Endothelial cell of umbilical vein (primary cell): Measurements from ENCODE around the gene DGAT2. TPM values are rescaled to one million over a fixed set of nuclear protein-coding genes. Genes with fewer than 3 reads are reported as not detected.

ENCODE experiments used
- BruUV-seq: library from RNA; stranded (reverse); fragments of 400-500 nt; replicated peaks from 2 replicates; lab custom pipeline; 2021; lab: Mats Ljungman, UMichigan
- CTCF ChIA-PET: fragments of 300-600, 350-600 bp; sonication (Branson Sonifier 250); formaldehyde crosslinking; loops from one replicate; lab custom pipeline; 2021; ENCODE audit warnings: antibody characterized with exemption, inconsistent platforms; lab: Charles Lee
- POLR2A ChIA-PET: fragments of 300-600, 350-600 bp; sonication (Branson Sonifier 250); formaldehyde crosslinking; loops from one replicate; lab custom pipeline; 2021; ENCODE audit warnings: antibody characterized with exemption, inconsistent platforms; lab: Charles Lee
- DNase-seq: peaks from one replicate; pipeline ENCODE4 v3.0.0-alpha.2; 2011; ENCODE audit warnings: low read depth, low spot score
- FAIRE-seq: peaks from 2 replicates; lab custom pipeline; 2011; peaks lifted over from hg19 to GRCh38; lab: Jason Lieb, UNC
- H2AFZ ChIP-seq: 2 replicates; pipeline ENCODE4 v1.6.0; 2012; ENCODE audit warnings: low read depth, low read length, control low read depth, inconsistent platforms
- H3K27ac ChIP-seq: 2 replicates; pipeline ENCODE4 v1.5.1; 2011; ENCODE audit warnings: low read depth, mild to moderate bottlenecking, control low read depth, low read length, moderate library complexity; ENCODE audit not compliant: insufficient read depth
- H3K27me3 ChIP-seq, 2 experiments: 2 replicates each; pipeline versions ENCODE4 v1.6.0 to v1.6.1; 2011; ENCODE audit warnings: low read length in 2 of 2, mixed read lengths in 1 of 2; ENCODE audit not compliant: control insufficient read depth in 2 of 2, insufficient read depth in 2 of 2
- H3K36me3 ChIP-seq, 2 experiments: 2 replicates in 1 of 2; 3 replicates in 1 of 2; pipeline ENCODE4 v1.5.1; 2011; ENCODE audit warnings: low read length in 2 of 2, mild to moderate bottlenecking in 1 of 2, moderate library complexity in 1 of 2; ENCODE audit not compliant: control insufficient read depth in 2 of 2, insufficient read depth in 2 of 2; ENCODE audit errors: extremely low read depth in 1 of 2
- H3K4me1 ChIP-seq: 3 replicates; pipeline ENCODE4 v1.5.1; 2011; ENCODE audit warnings: mild to moderate bottlenecking, low read length; ENCODE audit not compliant: control insufficient read depth, insufficient read depth; ENCODE audit errors: extremely low read depth
- H3K4me2 ChIP-seq: 2 replicates; pipeline ENCODE4 v1.6.1; 2011; ENCODE audit warnings: low read length, control low read depth, mixed read lengths; ENCODE audit not compliant: insufficient read depth
- H3K4me3 ChIP-seq, 3 experiments: fragments of 200-600 bp in 1 of 3; sonication (generic), shearing (Covaris generic) in 1 of 3; replicated peaks in 1 of 3; 2 replicates each; pipeline ENCODE4 v1.5.1; 2011 to 2016; ENCODE audit warnings: control low read depth in 3 of 3, low read length in 3 of 3, mild to moderate bottlenecking in 2 of 3, inconsistent platforms in 1 of 3, low read depth in 1 of 3, moderate library complexity in 1 of 3; ENCODE audit not compliant: insufficient read depth in 1 of 3
- H3K79me2 ChIP-seq: 2 replicates; pipeline ENCODE4 v1.6.0; 2012; ENCODE audit warnings: low read length, inconsistent platforms; ENCODE audit not compliant: control insufficient read depth, insufficient read depth
- H3K9ac ChIP-seq: replicated peaks from 2 replicates; pipeline ENCODE3; 2011; ENCODE audit warnings: low read length, control low read depth; ENCODE audit not compliant: insufficient read depth; ENCODE audit errors: extremely low read depth
- H3K9me1 ChIP-seq: replicated peaks from 3 replicates; pipeline ENCODE4 v1.6.0; 2011; ENCODE audit warnings: mild to moderate bottlenecking, low read length; ENCODE audit not compliant: control insufficient read depth, insufficient read depth; ENCODE audit errors: extremely low read depth
- H3K9me3 ChIP-seq: replicated peaks from 2 replicates; pipeline ENCODE4 v1.5.1; 2012; ENCODE audit warnings: low read length, inconsistent platforms; ENCODE audit not compliant: control insufficient read depth, insufficient read depth
- H4K20me1 ChIP-seq: replicated peaks from 2 replicates; pipeline ENCODE3; 2011; ENCODE audit warnings: mild to moderate bottlenecking, low read length; ENCODE audit not compliant: control insufficient read depth, insufficient read depth; ENCODE audit errors: extremely low read depth
- CTCF ChIP-seq, 2 donors: IDR thresholded peaks; 1 replicate in 1 of 2; 2 replicates in 1 of 2; pipeline ENCODE4 v1.5.1; 2011; ENCODE audit warnings: low read length in 2 of 2, mild to moderate bottlenecking in 2 of 2, moderate library complexity in 2 of 2, control low read depth in 1 of 2, inconsistent platforms in 1 of 2, low read depth in 1 of 2; ENCODE audit not compliant: insufficient read depth in 1 of 2; ENCODE audit errors: extremely low read depth in 1 of 2
- EZH2 ChIP-seq: IDR thresholded peaks from 2 replicates; pipeline ENCODE4 v1.6.1; 2012; ENCODE audit warnings: borderline replicate concordance, low read depth, mild to moderate bottlenecking, moderate library complexity, low read length, inconsistent platforms; ENCODE audit not compliant: severe bottlenecking
- FOS ChIP-seq: IDR thresholded peaks from 2 replicates; pipeline ENCODE4 v1.6.1; 2011; ENCODE audit warnings: mild to moderate bottlenecking, low read length, moderate library complexity, borderline replicate concordance; ENCODE audit not compliant: insufficient read depth
- GATA2 ChIP-seq: IDR thresholded peaks from 2 replicates; pipeline ENCODE4 v1.7.0; 2011; ENCODE audit warnings: low read depth, mild to moderate bottlenecking, moderate library complexity, mixed read lengths, low read length; ENCODE audit not compliant: insufficient read length, insufficient read depth
- JUN ChIP-seq: IDR thresholded peaks from 2 replicates; pipeline ENCODE4 v1.6.1; 2011; ENCODE audit warnings: borderline replicate concordance, low read depth; ENCODE audit not compliant: insufficient read length, insufficient read depth
- MAX ChIP-seq: IDR thresholded peaks from 2 replicates; pipeline ENCODE4 v1.6.1; 2011; ENCODE audit not compliant: insufficient read depth, insufficient read length
- MYC ChIP-seq: IDR thresholded peaks from one replicate; pipeline ENCODE4 v1.6.1; 2011; ENCODE audit warnings: mild to moderate bottlenecking, low read depth, low read length
- POLR2A ChIP-seq: IDR thresholded peaks from 2 replicates; pipeline ENCODE4 v1.6.1; 2012; ENCODE audit warnings: low read depth, mild to moderate bottlenecking, control low read depth, low read length
- POLR2AphosphoS5 ChIP-seq: IDR thresholded peaks from 2 replicates; pipeline ENCODE4 v1.6.1; 2012; ENCODE audit warnings: low read depth, mild to moderate bottlenecking, control low read depth, low read length, moderate library complexity; ENCODE audit not compliant: insufficient read depth
- dilution Hi-C: fragments of 300-500 bp; cut with MboI; formaldehyde crosslinking; loops from one replicate; pipeline ENCODE4 v1.15.0; 2019; ENCODE audit warnings: low sequenced_read_pairs; ENCODE audit not compliant: extremely low pct_ligation_motif_present
- intact Hi-C: fragments of 100-400 bp; cut with micrococcal nuclease; formaldehyde crosslinking; loops from one replicate; pipeline ENCODE4 v1.10.0; 2022
- polyA plus RNA-seq, 4 experiments: library from polyadenylated mRNA; depleted of rRNA in 3 of 4; stranded (reverse) in 3 of 4; unstranded in 1 of 4; fragments of >200 nt; gene quantifications; 2 replicates each; pipeline versions ENCODE4 v1.2.1 to v1.2.3, GENCODE V29; 2011 to 2012; ENCODE audit warnings: missing spikeins in 1 of 4
- total RNA-seq: library from RNA; stranded (reverse); gene quantifications from 2 replicates; pipeline ENCODE4 v1.2.3, GENCODE V29; 2021

DGAT2 gene
- total and polyA plus RNA-seq, 2 donors (not counting 3 experiments of a cell fraction or from before 2014, with no cell fraction given) = 0.55 to 0.79 TPM

- dilution Hi-C loops = no loop called here
These were observed 17.6 kb downstream of the DGAT2 start for GRCh38 chr11:75786101-75786736.

More at GRCh38 chr11:75786101-75786736, 17.6 kb downstream of the DGAT2 start:
- no peaks in the 10 kb centered on the region for H3K79me2 ChIP-seq
- no peaks in the 10 kb centered on the region for H4K20me1 ChIP-seq
- no peak overlapping the region for H3K27ac ChIP-seq
- no peaks in the 10 kb centered on the region for H3K9me3 ChIP-seq
- DNase-seq = no peak
- no peak overlapping the region for H2AFZ ChIP-seq
- intact Hi-C loops = no loop called here
- no TSS peak for BruUV-seq
- ChIA-PET CTCF (interaction anchor here (1.0 to 2.1 kb wide), 3 partner anchors 10 to 63 kb away, joined by 3 to 7 read pairs (median 5); no protein-coding TSS in a partner anchor), POLR2A (no interaction called here)
- no peaks in the 10 kb centered on the region for H3K27me3 ChIP-seq
- no peaks in the 10 kb centered on the region for H3K9me1 ChIP-seq
- no peak overlapping the region for H3K4me2 ChIP-seq
- no peak overlapping the region for H3K4me3 ChIP-seq
- no peak overlapping the region for H3K9ac ChIP-seq
- no peak for TF ChIP-seq MAX
- no peak for TF ChIP-seq JUN
- TF ChIP-seq FOS = no peak
- no peak for TF ChIP-seq POLR2A
- no peak for TF ChIP-seq EZH2
- TF ChIP-seq GATA2 = no peak
- TF ChIP-seq POLR2AphosphoS5 = no peak
- TF ChIP-seq CTCF (IDR thresholded peaks at IDR 0.05; ENCODE audit: extremely low read depth in 1 of 2, insufficient read depth in 1 of 2, low read depth in 1 of 2, low read length in 2 of 2) = no peak
- TF ChIP-seq MYC = no peak
- no peaks in the 10 kb centered on the region for H3K4me1 ChIP-seq
- no peaks in the 10 kb centered on the region for H3K36me3 ChIP-seq
- no peak for FAIRE-seq
